ENCODE measurements around the gene ZDHHC5.
A peak's percentile ranks its signal among the peaks of the same experiment; 100 is the strongest.

ZDHHC5 gene

DNA sequence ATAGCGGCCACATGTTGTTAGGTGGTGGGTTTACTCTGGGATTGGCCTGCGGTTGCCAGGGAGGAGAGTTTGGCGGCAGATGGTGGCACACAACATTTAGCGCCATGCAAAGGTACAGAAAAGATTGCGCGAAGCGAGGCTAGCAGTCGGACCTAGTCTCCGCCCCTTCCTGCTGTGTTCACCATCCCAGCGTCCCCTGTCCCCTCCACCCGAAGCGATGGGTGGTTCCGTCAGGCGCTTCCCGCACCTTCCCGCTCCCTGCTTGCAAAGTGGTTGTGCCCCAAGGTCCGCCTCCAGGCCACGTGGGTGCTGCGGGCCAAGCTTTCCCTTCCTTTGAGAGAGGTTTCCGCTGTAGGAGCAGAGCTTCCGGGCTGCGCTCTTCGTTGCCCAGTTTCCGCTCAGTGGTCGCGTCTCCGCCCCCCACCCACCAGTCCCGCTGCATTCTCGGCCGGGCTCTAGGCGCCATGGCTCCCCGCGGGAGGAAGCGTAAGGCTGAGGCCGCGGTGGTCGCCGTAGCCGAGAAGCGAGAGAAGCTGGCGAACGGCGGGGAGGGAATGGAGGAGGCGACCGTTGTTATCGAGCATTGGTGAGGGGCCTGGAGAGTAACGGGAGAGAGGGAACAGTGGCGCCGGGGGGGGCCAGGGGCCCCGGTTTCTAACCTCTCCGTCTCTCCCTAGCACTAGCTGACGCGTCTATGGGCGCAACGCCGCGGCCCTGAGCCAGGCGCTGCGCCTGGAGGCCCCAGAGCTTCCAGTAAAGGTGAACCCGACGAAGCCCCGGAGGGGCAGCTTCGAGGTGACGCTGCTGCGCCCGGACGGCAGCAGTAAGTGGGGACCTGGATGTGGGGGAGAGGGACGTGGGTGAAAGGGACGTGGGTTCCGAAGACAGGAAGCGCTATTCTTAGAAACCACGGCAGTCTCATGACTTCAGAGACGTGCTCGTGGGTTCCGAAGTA lies 73.5 kb downstream of the ZDHHC5 start, which contains the start of gene SELENOH:
Gene SELENOH, plus strand, starts transcription at position 360 of the 955 bp plus-strand sequence. Its CDS starts 105 bp downstream, at position 465.
- TF ChIP-seq, protein P1, sequence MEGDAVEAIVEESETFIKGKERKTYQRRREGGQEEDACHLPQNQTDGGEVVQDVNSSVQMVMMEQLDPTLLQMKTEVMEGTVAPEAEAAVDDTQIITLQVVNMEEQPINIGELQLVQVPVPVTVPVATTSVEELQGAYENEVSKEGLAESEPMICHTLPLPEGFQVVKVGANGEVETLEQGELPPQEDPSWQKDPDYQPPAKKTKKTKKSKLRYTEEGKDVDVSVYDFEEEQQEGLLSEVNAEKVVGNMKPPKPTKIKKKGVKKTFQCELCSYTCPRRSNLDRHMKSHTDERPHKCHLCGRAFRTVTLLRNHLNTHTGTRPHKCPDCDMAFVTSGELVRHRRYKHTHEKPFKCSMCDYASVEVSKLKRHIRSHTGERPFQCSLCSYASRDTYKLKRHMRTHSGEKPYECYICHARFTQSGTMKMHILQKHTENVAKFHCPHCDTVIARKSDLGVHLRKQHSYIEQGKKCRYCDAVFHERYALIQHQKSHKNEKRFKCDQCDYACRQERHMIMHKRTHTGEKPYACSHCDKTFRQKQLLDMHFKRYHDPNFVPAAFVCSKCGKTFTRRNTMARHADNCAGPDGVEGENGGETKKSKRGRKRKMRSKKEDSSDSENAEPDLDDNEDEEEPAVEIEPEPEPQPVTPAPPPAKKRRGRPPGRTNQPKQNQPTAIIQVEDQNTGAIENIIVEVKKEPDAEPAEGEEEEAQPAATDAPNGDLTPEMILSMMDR (conservative IDR thresholded peaks at IDR 0.05), result no peak
- H3K27ac ChIP-seq, result peak within 1 kb of the TSS; percentile 90

DNA sequence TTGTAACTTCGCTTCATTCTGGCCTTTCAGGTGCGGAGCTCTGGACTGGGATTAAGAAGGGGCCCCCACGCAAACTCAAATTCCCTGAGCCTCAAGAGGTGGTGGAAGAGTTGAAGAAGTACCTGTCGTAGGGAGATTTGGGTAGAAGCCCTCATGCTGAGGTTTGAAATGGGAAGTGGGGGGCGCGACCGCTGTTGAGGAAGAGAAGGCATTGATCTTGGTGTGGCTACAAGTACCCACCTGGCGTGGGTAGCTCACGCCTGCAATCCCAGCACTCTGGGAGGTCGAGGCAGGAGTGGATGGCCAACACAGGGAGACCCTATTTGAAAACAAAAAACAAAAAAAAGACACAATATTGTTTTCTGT lies 74.2 kb downstream of the ZDHHC5 start:
- TF ChIP-seq, protein P1 (conservative IDR thresholded peaks at IDR 0.05), result no peak
- peak overlapping the region; percentile 90 for H3K27ac ChIP-seq

DNA sequence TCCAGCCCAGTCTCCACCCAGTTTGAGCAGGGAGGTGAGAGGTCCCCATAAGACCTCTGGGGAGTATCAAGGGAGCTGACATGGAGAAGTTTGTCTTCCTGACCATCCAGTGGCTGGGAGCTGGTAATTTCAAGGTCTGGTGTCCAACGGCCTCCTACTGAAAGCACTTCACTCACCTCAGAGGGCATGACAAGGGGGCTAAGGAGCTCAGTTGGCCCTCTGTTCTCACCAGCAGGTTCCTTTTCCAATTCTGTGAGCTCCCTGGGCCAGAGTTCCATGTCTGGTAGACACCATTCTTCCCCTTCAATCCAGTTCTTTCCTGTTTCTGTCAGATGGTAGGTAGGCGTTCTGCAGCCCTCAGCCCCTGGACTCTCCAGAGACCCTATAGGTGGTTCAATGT lies 76.4 kb downstream of the ZDHHC5 start:
- TF ChIP-seq, protein P1 (conservative IDR thresholded peaks at IDR 0.05), result no peak
- H3K27ac ChIP-seq, result no peak overlapping the region

DNA sequence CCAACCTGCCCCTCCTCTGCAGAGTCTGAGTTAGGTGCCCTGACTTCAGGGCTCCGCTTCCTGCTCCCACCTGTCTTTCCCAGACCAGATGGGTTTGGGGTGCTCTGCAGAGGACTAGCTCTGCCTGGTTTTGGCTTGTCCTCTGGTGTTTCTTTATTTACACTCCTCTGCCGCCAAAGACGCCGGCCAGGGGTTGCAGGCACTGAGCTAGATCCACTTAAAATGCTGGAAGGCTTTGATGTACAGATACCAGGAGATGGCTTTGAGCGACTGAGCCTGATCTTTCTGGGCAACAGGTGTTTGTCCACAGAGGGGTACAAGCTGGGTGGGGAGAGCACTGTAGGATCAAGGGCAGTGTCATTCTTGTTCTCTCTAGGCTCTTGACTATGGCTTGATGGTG lies 77.3 kb downstream of the ZDHHC5 start:
- H3K27ac ChIP-seq, result no peak overlapping the region
- TF ChIP-seq, protein P1 (conservative IDR thresholded peaks at IDR 0.05), result no peak

DNA sequence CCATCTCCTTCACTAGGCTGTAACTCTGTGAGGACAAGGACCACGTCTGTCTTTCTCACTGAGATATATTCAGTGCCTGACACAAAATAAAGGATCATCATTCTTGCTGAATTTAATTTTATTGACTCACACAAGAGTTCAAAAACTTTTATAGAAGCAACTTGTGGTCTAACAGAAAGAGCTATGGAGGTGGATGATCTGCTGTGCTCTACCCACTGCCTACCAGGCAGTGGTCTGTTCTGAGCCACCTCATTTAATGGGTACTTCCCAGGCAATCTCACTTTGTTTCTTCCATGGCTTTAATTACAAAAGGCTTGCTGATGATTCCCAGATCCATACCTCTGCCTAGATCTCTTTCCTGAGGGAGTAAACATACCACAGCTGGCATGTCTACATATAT lies 79.0 kb downstream of the ZDHHC5 start:
- H3K27ac ChIP-seq, result no peak overlapping the region
- TF ChIP-seq, protein P1 (conservative IDR thresholded peaks at IDR 0.05), result no peak
